Measurements from ENCODE around the gene PCSK1.
"Not testable (repeated sequence)": the region's sequence is repeated elsewhere in the genome, so short reads cannot be mapped to it uniquely, and the experiment has no call there.

Gene PCSK1

DNA sequence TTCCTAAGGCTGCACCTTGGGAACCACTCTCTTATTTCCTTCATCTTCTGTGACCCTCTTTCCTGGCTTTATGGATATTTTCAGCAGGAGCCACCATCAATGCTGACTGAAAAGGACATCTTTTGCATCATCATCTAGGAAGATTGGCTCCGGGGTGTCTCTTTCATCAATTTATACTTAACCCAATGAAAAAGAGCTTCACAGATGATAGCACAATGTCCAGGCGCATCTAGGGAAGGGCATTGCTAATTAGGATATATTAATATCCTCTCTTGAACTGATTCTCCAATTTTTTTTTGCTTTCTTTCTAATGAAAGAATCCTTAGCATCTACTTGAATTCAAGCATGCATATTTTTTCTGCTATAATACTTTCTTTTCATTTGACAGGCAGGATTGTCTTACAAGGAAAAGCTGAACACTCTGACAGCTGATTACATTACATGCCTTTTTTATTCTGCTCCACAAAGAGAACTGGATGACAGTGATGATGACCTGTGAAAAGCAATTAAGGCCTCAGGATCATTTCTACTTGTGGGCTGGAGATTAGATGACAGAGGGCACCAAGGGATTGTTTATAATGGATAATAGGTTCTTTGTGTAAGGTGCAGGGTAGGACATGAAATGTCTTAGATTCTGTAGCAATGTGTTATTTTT lies 60.2 kb downstream of the PCSK1 start:
- no peak for DNase-seq (ENCODE audit: low spot score)

DNA sequence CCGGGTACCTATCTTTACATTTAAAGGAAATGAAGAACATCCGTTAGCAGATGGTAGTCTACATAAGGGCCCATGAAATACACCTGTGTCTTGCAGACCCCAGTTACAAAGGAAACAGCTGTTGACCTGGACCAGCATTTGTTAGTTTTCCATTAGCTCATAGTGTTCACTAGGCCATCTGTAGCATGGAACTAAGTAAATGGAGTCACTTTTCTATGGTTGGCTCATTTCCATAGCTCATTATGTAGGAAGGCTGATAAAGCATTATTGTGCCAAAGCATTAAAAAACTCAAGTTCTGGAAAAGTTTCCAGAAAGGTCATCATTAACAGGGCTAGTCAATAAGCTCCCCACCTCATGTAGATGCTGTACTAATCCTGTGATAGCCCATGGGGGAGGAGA lies 62.1 kb downstream of the PCSK1 start:
- no peak for DNase-seq (ENCODE audit: low spot score)

DNA sequence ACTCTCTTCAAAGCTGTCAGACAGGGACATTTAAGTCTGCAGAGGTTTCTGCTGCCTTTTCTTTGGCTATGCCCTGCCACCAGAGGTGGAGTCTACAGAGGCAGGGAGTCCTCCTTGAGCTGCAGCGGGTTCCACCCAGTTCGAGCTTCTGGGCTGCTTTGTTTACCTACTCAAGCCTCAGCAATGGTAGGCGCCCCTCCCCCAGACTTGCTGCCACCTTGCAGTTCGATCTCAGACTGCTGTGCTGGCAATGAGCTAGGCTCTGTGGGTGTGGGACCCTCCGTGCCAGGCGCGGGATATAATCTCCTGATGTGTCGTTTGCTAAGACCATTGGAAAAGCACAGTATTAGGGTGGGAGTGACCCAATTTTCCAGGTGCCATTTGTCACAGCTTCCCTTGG lies 65.7 kb downstream of the PCSK1 start:
- not testable (repeated sequence) for DNase-seq (ENCODE audit: low spot score)

DNA sequence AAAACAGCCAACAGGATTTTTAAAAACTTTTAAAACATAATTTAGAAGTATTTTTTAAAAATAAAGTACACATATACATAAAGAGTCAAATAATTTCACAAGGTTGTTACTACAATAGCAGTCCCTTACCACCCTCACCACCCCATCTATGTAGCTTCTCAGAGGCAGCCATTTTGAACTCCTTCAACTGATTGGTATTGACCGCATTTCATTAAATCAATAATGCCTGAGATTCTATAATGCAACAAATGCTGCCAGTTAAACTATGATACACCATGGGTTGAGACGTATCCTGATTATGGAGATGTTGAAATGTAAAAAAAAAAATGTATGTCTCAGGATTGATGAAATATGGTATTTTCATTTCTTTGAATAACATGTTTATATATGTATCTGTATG lies 78.8 kb downstream of the PCSK1 start:
- DNase-seq (ENCODE audit: low spot score): no peak

DNA sequence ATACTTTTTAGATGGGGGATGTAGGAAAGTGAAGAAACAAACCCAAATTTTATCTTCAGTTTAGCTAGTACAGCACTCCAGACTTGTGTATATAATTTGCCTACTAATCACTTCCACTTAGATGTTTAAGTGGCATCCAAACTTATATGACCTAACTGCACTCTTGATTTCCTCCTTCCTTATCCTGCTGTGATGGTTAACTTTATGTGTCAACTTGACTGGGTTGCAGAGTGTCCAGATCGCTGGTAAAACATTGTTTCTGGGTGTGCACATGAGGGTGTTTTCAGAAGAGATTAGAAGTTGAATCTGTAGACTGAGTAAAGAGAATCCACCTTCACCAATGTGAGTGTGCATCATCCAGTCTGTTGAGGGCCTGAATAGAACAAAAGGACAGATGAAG lies 79.8 kb downstream of the PCSK1 start:
- no peak for DNase-seq (ENCODE audit: low spot score)

DNA sequence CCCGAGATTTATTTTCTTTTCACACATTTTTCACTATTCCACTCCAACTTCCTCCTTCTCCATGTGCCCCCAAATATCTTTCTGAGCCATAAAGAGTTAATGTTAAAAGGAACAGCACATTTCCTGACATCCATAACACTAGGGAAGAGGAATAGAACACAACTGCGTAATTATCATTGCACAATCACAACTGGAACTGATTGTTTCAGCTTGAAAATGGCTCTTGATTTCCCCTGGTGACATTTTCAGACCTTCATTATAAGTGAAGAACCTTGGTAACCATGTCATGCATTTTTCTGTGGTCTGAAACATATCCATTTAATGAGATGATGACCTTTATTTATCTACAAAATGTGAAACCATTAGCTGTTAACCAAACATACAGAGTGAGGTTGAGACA lies 82.4 kb downstream of the PCSK1 start:
- DNase-seq (ENCODE audit: low spot score): no peak

DNA sequence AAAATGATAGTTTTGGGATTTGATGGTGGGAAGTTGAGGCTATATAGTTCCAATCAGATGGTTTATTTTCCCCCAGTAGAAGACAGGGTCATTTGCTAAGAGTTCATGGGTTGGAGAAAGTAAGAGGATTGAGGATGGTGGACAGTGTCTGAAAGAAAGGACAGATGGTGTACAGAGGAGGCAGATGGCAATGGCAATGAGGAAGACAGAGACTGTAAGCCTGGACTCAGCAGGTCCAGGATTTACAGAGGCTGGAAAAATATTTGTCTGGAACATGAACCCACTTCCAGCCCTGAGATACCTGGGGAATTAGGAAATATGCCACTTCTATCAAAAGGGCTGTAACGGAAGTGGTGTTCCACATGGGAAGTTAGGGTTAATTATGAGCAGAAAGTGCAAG lies 84.5 kb downstream of the PCSK1 start:
- DNase-seq (ENCODE audit: low spot score): no peak

DNA sequence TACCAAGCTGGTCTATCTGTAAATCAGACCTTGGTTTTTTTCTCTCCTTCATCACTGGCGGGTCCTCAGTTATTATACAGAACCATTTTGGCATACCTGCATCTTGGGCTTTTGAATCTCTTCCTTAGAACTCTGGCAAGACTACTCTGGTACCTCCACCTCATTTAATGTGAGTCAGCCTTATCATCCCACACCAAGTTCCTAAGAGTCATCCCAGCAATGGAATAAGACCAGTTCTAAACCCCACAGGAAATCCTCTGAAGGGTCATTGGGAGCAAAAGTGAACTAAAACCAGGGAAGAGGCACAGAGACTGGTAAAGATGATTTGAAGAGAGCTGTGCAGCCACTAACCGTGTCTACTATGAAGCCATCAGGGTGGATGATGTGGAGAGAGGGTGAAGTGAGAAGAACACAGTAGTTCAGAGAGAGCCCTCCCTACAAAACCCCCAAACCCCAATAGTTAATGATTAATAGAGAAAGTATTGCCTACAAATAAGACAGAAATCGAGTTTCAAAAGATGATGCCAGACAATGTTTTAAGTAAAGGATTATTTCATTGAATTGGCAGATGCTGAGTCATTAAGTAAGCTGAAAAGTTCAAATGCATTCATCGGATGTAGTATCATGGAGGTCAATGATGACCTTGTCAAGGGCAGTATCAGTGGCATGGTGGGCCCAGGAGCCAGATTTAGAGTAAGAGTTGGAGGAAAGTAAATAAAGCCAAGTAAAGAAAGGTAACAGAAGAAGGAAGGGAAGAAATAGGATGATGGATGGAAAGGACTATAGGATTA lies 85.4 kb downstream of the PCSK1 start:
- DNase-seq (ENCODE audit: low spot score): no peak

DNA sequence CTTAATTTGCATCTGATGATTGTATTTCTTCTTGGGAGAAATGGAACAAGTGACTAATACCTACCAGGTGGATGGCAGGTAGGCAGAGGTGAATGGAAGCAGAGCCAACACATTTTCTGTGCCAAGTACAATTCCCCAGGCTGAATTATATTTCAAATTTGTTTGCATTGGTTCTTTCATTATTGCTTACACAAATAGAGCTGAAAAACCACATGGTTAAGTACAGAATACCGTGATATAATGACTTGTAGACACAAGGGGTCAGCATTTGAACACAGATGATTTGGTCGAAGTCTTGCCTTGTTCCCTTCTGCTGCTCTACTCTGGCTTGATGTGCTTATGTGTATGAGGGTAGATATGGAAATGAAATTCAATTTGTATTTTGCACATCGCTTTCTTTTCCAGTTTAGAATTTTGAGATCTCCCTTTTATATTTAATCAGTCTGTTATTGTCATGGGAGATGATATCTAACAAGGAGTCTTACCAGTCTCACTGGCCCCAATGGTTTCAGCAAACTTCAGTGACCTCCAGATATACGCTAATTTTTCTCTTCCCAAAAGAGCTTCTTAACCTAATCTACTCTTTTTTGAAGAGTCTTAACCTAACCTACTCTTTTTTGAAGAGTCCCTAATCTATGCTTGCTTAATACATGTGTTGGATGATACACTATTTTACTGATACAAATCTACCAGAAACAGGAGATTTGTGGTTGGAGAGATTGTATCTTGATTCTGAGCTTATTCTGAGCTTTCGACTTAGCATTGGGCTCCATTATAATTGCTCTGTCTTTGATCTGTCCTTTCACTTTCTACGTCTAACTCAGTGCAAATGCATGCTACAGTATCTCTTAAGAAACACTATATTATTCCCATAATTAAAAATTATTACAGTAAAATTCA lies 88.1 kb downstream of the PCSK1 start:
- peak; percentile 88 for DNase-seq (ENCODE audit: low spot score)

DNA sequence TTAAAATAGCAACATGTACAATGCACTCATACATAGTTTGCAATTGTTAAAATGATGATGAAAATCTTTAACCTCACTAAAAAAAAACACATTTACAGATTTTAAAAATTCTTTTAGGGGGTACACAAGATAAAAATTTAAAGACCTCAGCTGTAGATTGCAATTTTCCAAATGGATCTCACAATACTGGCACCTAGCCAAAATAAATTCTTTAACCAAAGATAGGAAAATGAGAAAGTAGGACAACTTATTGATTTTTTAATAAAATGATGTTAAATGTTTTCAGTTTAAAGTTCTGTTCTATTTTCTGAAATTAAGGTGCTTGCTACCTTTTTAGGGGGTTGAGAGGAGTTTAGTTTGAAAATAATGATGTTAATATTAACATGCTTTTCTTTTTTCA lies 90.0 kb downstream of the PCSK1 start:
- DNase-seq (ENCODE audit: low spot score): no peak

DNA sequence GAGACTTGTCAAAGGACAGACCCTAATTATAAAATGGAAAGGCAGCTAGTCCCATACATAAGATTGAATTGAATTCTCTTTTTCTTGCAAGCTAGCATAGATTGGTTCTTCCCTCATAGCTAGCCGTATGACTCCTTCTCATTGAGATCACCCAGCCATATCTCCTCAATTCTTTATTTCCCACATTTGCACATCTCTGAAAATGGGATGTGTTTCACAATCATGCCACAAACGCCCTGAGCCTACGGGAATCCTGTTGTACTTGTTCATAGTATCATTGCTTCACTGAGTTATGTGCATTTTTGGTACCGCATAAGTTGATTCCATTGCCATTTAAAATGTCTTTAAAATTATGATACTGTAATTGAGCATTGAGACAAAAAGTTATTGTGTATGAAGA lies 90.5 kb downstream of the PCSK1 start:
- DNase-seq (ENCODE audit: low spot score): no peak

Data from Ammon's horn (tissue), 1 donor.